Endodermal cell (in vitro differentiated cells): ENCODE results near the gene CSNK1G2. TPM values are rescaled to one million over a fixed set of nuclear protein-coding genes. Genes with fewer than 3 reads are reported as not detected.

Experiments
- DNase-seq: peaks from one replicate; pipeline ENCODE4 v3.0.0-alpha.2; 2017
- H3K27ac ChIP-seq: 2 replicates; pipeline ENCODE4 v1.5.1; 2013; ENCODE audit warnings: mild to moderate bottlenecking, low read depth, low read length, moderate library complexity
- H3K27me3 ChIP-seq: 2 replicates; pipeline ENCODE4 v1.6.1; 2013; ENCODE audit warnings: mild to moderate bottlenecking, low read length, moderate library complexity; ENCODE audit not compliant: insufficient read depth, control insufficient read depth, poor library complexity, severe bottlenecking
- H3K36me3 ChIP-seq: 2 replicates; pipeline ENCODE4 v1.7.0; 2013; ENCODE audit warnings: mild to moderate bottlenecking, low read length, moderate library complexity; ENCODE audit not compliant: control insufficient read depth, insufficient read depth
- H3K4me1 ChIP-seq: one replicate; pipeline ENCODE4 v1.7.0; 2013; ENCODE audit warnings: low read length; ENCODE audit not compliant: control insufficient read depth, insufficient read depth
- H3K4me3 ChIP-seq: 2 replicates; pipeline ENCODE4 v1.5.1; 2013; ENCODE audit warnings: mild to moderate bottlenecking, low read length, moderate library complexity
- H3K9ac ChIP-seq: 2 replicates; pipeline ENCODE4 v1.6.1; 2013; ENCODE audit warnings: mild to moderate bottlenecking, low read length, moderate library complexity; ENCODE audit not compliant: poor library complexity, severe bottlenecking; ENCODE audit errors: extremely low read depth
- H3K9me3 ChIP-seq: 2 replicates; pipeline ENCODE4 v1.6.1; 2013; ENCODE audit warnings: mild to moderate bottlenecking, low read length, moderate library complexity; ENCODE audit not compliant: control insufficient read depth
- H3K27ac Mint-ChIP-seq: 2 replicates; pipeline ENCODE4 v1.8.0; 2020; ENCODE audit warnings: mixed read lengths
- H3K27me3 Mint-ChIP-seq: 2 replicates; pipeline ENCODE4 v1.8.0; 2021; ENCODE audit warnings: mild to moderate bottlenecking, mixed read lengths; ENCODE audit not compliant: insufficient read depth
- H3K36me3 Mint-ChIP-seq: 2 replicates; pipeline ENCODE4 v1.8.0; 2020; ENCODE audit warnings: low read depth, mixed read lengths
- H3K4me1 Mint-ChIP-seq: 2 replicates; pipeline ENCODE4 v1.8.0; 2020; ENCODE audit warnings: mixed read lengths
- H3K4me3 Mint-ChIP-seq: 2 replicates; pipeline ENCODE4 v1.8.0; 2020; ENCODE audit warnings: mild to moderate bottlenecking, moderate library complexity, mixed read lengths
- H3K9me3 Mint-ChIP-seq: 2 replicates; pipeline ENCODE4 v1.8.0; 2020; ENCODE audit warnings: mild to moderate bottlenecking, mixed read lengths
- WGBS, 2 experiments: methylation state at CpG; one replicate each; pipeline versions ENCODE4 v1.1.5 to v1.1.7; 2013; ENCODE audit warnings: missing lambda C conversion rate in 2 of 2, mixed read lengths in 1 of 2; ENCODE audit not compliant: insufficient coverage in 1 of 2, insufficient read length in 1 of 2; 5-methylcytosine and 5-hydroxymethylcytosine counted together
- total RNA-seq, 2 donors: library from RNA; stranded (reverse); fragmentation: NEBNext Ultra II Directional in 1 of 2; extraction: Animal tissue kit (Norgen Biotek cat#: 25700) in 1 of 2; gene quantifications; 2 replicates in 1 of 2; 3 replicates in 1 of 2; pipeline ENCODE4 v1.2.1, GENCODE V29; 2021
- TF ChIP-seq, protein P1 (sequence below): fragments of 200-600 bp; sonication (generic); conservative IDR thresholded peaks from 2 replicates; pipeline ENCODE4 v1.5.0; 2021; ENCODE audit warnings: antibody characterized with exemption, mild to moderate bottlenecking

CSNK1G2 gene
- total RNA-seq, 2 donors from 2014 or later: 111 to 112 TPM

DNA sequence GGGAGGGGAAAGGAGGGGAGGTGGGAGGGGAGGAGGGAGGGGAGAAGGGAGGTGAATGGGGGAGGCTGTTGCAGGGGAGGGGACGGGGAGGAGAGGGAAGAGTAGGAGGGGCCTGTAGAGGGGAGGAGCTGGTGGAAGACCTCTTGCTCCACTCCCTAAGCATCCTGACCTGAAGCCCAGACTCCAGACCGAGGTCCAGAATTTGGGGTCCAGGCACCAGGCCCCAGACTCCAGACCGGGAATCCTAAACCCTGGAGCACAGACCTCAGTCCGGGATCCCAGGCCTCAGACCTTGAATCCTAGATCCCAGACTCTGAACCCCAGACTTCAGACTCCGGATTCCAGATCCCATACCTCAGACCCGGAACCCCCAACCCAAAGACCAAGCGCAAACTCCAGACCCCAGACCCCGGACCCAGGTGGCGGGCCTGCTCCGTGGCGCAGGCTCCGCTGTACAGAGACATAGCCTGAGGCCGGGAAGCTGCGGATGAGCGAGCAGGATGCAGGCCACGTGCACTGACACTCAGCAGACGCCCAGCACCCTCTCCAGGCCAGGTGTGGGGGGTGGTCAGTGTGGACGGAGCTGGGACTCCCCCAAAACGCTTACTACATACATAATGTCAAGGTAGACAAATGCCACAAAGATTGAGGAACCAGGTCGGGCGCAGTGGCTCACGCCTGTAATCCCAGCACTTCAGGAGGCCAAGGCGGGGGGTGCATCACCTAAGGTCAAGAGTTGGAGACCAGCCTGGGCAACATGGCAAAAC lies 75.3 kb downstream of the CSNK1G2 start:
- TF ChIP-seq, protein P1, sequence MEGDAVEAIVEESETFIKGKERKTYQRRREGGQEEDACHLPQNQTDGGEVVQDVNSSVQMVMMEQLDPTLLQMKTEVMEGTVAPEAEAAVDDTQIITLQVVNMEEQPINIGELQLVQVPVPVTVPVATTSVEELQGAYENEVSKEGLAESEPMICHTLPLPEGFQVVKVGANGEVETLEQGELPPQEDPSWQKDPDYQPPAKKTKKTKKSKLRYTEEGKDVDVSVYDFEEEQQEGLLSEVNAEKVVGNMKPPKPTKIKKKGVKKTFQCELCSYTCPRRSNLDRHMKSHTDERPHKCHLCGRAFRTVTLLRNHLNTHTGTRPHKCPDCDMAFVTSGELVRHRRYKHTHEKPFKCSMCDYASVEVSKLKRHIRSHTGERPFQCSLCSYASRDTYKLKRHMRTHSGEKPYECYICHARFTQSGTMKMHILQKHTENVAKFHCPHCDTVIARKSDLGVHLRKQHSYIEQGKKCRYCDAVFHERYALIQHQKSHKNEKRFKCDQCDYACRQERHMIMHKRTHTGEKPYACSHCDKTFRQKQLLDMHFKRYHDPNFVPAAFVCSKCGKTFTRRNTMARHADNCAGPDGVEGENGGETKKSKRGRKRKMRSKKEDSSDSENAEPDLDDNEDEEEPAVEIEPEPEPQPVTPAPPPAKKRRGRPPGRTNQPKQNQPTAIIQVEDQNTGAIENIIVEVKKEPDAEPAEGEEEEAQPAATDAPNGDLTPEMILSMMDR: no peak
- no peaks in the 10 kb centered on the region for H3K9me3 ChIP-seq
- no peak overlapping the region for H3K9ac ChIP-seq
- no peak overlapping the region for H3K4me3 ChIP-seq
- H3K4me1 Mint-ChIP-seq: no peaks in the 10 kb centered on the region
- peaks cover 5% of the 10 kb centered on the region for H3K36me3 ChIP-seq
- peaks cover 14% of the 10 kb centered on the region for H3K36me3 Mint-ChIP-seq
- H3K9me3 Mint-ChIP-seq: peaks cover under 1% of the 10 kb centered on the region
- H3K27ac ChIP-seq: no peak overlapping the region
- no peak overlapping the region for H3K27ac Mint-ChIP-seq
- peaks cover under 1% of the 10 kb centered on the region for H3K27me3 Mint-ChIP-seq
- DNase-seq: peak; percentile 79
- WGBS, 2 experiments: 87 to 92% methylated on average over 13 to 22 of the region's 23 CpGs
- H3K27me3 ChIP-seq: no peaks in the 10 kb centered on the region
- H3K4me3 Mint-ChIP-seq: peak overlapping the region; percentile 36
- no peaks in the 10 kb centered on the region for H3K4me1 ChIP-seq

DNA sequence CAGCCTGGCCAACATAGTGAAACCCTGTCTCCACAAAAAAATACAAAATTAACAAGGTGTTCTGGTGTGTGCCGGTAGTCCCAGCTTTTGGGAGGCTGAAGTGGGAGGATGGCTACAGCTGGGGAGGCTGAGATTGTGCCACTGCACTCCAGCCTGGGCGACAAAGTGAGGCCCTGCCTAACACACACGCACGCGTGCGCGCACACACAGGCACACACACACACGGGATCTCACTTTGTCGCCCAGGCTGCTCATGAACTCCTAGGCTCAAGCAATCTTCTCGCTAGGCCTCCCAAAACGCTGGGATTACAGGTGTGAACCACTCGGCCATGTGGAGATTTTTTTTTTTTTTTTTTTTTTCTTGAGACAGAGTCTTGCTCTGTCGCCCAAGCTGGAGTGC lies 77.8 kb downstream of the CSNK1G2 start:
- no peak overlapping the region for H3K27ac Mint-ChIP-seq
- Histone ChIP-seq H3K9ac (no peak overlapping the region), H3K9me3 (no peaks in the 10 kb centered on the region), H3K27ac (no peak overlapping the region), H3K36me3 (no peaks in the 10 kb centered on the region), H3K4me3 (no peak overlapping the region), H3K4me1 (no peaks in the 10 kb centered on the region), H3K27me3 (no peaks in the 10 kb centered on the region)
- peaks cover 2% of the 10 kb centered on the region for H3K4me1 Mint-ChIP-seq
- peaks cover 11% of the 10 kb centered on the region for H3K27me3 Mint-ChIP-seq
- H3K9me3 Mint-ChIP-seq: peaks cover 11% of the 10 kb centered on the region
- no peak for DNase-seq
- TF ChIP-seq, protein P1: no peak
- H3K4me3 Mint-ChIP-seq: no peak overlapping the region
- WGBS, 2 experiments: 96 to 97% methylated on average over 9 to 12 of the region's 13 CpGs
- peaks cover 2% of the 10 kb centered on the region for H3K36me3 Mint-ChIP-seq

DNA sequence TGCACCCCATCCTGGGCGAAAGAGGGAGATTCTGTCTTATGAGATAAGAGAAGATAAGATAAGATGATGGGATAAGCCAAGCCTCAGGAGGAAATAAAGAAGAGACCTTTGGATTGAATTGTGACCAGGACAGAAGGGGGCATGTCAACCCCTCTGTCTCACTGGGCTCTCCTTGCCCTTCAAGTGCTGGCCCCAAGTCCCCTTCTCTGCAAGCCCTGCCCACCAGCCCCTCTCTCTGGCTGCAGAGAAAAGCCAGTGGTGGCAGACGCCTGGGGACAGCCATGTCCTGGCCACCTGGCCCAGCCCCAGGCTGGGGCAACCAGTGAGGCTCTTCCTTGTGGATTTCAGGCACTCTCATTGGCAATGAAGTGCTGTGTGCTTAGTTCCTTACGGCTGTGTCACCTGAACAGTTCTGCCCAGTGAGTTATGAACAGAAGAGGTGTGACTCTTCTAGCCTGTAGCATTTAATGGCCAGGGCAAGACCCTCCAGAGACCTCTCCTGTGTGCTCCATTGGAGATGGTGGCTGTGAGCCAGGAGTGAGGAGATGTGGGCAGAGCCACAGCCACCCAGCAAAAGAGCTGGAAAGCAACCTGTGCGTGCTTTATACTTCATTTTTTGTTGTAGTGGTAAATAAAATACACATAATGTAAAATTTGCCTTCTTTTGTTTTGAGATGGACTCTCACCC lies 80.6 kb downstream of the CSNK1G2 start:
- Mint-ChIP-seq H3K9me3 (peaks cover 23% of the 10 kb centered on the region), H3K36me3 (peaks cover 3% of the 10 kb centered on the region), H3K27ac (no peak overlapping the region), H3K4me3 (no peak overlapping the region), H3K4me1 (peaks cover 2% of the 10 kb centered on the region), H3K27me3 (peaks cover 13% of the 10 kb centered on the region)
- H3K9ac ChIP-seq: no peak overlapping the region
- no peaks in the 10 kb centered on the region for H3K36me3 ChIP-seq
- DNase-seq: peak; percentile 72
- WGBS, 2 experiments: 76% methylated on average over 4 of the region's 4 CpGs; no CpG with 5 or more reads in 1 of the 2 experiments
- TF ChIP-seq, protein P1: no peak
- H3K4me3 ChIP-seq: no peak overlapping the region
- H3K4me1 ChIP-seq: no peaks in the 10 kb centered on the region
- H3K9me3 ChIP-seq: no peaks in the 10 kb centered on the region
- no peaks in the 10 kb centered on the region for H3K27me3 ChIP-seq
- H3K27ac ChIP-seq: no peak overlapping the region
